Testis (tissue), 3 donors: Measurements from ENCODE around the gene PSMD2. TPM values are rescaled to one million over a fixed set of nuclear protein-coding genes. Genes with fewer than 3 reads are reported as not detected.

Experiments
- DNase-seq: peaks from one replicate; pipeline ENCODE4 v3.0.0-alpha.2; 2019
- H3K27ac ChIP-seq, 2 donors: fragments of 200-600 bp; sonication (generic); one replicate each; pipeline ENCODE4 v1.5.1; 2019
- H3K27me3 ChIP-seq: fragments of 200-600 bp; sonication (generic); one replicate; pipeline ENCODE4 v1.5.1; 2019
- H3K36me3 ChIP-seq: fragments of 200-600 bp; sonication (generic); one replicate; pipeline ENCODE4 v1.5.1; 2017; ENCODE audit warnings: low read depth; ENCODE audit errors: missing control alignments
- H3K4me1 ChIP-seq: fragments of 200-600 bp; sonication (generic); one replicate; pipeline ENCODE4 v1.5.1; 2019
- H3K4me3 ChIP-seq, 2 donors: fragments of 200-600 bp; sonication (generic); one replicate each; pipeline ENCODE4 v1.5.1; 2017 to 2019
- H3K9me3 ChIP-seq: fragments of 200-600 bp; sonication (generic); one replicate; pipeline ENCODE4 v1.5.1; 2017
- CTCF ChIP-seq, 3 experiments: fragments of 450-650 bp in 2 of 3; fragments of 200-600 bp in 1 of 3; sonication (generic) in 1 of 3; IDR thresholded peaks; one replicate each; pipeline ENCODE4 v1.5.1; 2016 to 2019; ENCODE audit warnings: antibody characterized with exemption in 3 of 3, mild to moderate bottlenecking in 2 of 3, moderate library complexity in 1 of 3
- POLR2A ChIP-seq: fragments of 450-650 bp; IDR thresholded peaks from one replicate; pipeline ENCODE4 v1.6.1; 2017; ENCODE audit warnings: antibody characterized with exemption, mild to moderate bottlenecking, moderate library complexity
- WGBS, 2 donors: methylation state at CpG; one replicate each; pipeline ENCODE4 v1.1.5; 2018; 5-methylcytosine and 5-hydroxymethylcytosine counted together
- intact Hi-C: fragments of 100-400 bp; cut with DNase I; formaldehyde crosslinking; loops from one replicate; pipeline ENCODE4 v1.15.1; 2023; ENCODE audit warnings: low total_unique reads
- polyA plus RNA-seq: library from polyadenylated mRNA; stranded (reverse); fragments of 350-450 nt; fragmentation: Illumina TruSeq; extraction: RNeasy Lipid Tissue Mini Kit (QIAGEN cat#74804); gene quantifications from one replicate; pipeline ENCODE4 v1.2.3, GENCODE V29; 2014; ENCODE audit warnings: low read depth, low replicate concordance; ENCODE audit not compliant: insufficient read depth
- total RNA-seq, 2 donors: library from RNA; depleted of rRNA; stranded (reverse); fragments of >200 nt; gene quantifications; one replicate each; pipeline ENCODE4 v1.2.3, GENCODE V29; 2016

Gene PSMD2
- total and polyA plus RNA-seq, 3 donors from 2014 or later: 289 to 379 (median 339) TPM

DNA sequence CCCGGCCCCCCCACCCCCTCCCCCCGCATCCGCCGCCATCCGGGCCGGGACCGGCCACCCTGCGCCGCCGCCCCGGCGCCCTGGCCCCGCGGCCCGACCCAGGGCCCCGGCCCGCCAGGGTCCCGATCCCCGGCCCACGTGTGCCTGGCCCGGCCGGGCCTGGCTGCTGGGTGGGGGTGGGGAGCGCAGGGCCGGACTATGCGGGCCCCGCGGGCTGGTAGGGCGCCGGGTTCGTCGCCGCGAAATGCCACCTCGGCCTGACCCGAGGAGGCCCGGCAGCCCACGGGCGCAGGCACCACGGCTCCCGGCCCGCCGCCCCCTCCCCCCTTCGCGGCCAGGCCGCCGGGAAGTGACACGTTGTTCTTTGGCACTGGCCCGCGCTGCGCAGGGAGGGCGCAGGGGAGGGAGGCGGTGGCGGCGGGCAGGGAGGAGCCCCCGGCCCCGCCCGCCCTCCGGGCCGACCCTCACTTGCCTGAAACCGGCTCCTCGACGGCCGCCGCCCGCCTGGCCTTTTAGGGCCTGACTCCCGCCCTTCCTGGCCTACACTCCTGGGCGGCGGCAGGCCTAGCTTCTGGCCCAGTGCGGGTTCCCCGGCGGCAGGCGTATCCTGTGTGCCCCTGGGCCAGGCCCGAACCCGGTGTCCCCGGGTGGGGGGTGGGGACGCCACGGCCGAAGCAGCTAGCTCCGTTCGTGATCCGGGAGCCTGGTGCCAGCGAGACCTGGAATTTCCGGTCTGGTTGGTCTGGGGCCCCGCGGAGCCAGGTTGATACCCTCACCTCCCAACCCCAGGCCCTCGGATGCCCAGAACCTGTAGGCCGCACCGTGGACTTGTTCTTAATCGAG, 15.9 kb downstream of the PSMD2 start:
- intact Hi-C loops: loop anchor here (10.0 kb wide), 1 partner anchor 50 kb away; the partner anchor contains the start of genes CLCN2 and POLR2H
- WGBS, 2 donors: 0% methylated on average over 66 of the region's 89 CpGs; no CpG with 5 or more reads in 1 of the 2 donors
- Histone ChIP-seq H3K9me3 (no peaks in the 10 kb centered on the region), H3K4me1 (peaks cover 35% of the 10 kb centered on the region), H3K27me3 (no peaks in the 10 kb centered on the region), H3K36me3 (no peaks in the 10 kb centered on the region), H3K4me3 (peak overlapping the region; percentile 82 to 85), H3K27ac (peak overlapping the region; percentile 94 to 98)
- DNase-seq: peak; percentile 81
- TF ChIP-seq POLR2A: no peak
- TF ChIP-seq CTCF (IDR thresholded peaks at IDR 0.05): no peak

DNA sequence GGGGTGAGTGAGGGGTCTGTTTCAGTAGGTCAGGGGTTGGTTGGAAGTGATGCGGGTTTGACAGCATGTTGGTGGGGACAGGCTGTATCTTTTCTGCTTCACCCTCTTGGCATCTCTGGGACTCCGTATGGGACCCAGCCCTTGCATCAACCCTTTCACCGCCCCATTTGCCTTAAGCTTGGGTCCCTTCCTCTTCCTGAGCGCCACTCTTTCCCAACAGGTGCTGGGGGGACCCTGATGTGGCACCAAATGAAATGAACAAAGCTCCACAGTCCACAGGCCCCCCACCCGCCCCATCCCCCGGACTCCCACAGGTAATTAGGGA, 16.5 kb downstream of the PSMD2 start:
- no peaks in the 10 kb centered on the region for H3K36me3 ChIP-seq
- DNase-seq: no peak
- H3K27ac ChIP-seq: peak overlapping the region; percentile 94 to 98
- TF ChIP-seq CTCF (IDR thresholded peaks at IDR 0.05) (no peak), POLR2A (no peak)
- intact Hi-C loops: loop anchor here (10.0 kb wide), 1 partner anchor 49 kb away; the partner anchor contains the start of genes CLCN2 and POLR2H
- no peaks in the 10 kb centered on the region for H3K9me3 ChIP-seq
- H3K4me1 ChIP-seq: peaks cover 41% of the 10 kb centered on the region
- H3K4me3 ChIP-seq: peak overlapping the region; percentile 82 to 85
- WGBS, 2 donors: 2% methylated on average over 6 of the region's 6 CpGs; no CpG with 5 or more reads in 1 of the 2 donors
- no peaks in the 10 kb centered on the region for H3K27me3 ChIP-seq

DNA sequence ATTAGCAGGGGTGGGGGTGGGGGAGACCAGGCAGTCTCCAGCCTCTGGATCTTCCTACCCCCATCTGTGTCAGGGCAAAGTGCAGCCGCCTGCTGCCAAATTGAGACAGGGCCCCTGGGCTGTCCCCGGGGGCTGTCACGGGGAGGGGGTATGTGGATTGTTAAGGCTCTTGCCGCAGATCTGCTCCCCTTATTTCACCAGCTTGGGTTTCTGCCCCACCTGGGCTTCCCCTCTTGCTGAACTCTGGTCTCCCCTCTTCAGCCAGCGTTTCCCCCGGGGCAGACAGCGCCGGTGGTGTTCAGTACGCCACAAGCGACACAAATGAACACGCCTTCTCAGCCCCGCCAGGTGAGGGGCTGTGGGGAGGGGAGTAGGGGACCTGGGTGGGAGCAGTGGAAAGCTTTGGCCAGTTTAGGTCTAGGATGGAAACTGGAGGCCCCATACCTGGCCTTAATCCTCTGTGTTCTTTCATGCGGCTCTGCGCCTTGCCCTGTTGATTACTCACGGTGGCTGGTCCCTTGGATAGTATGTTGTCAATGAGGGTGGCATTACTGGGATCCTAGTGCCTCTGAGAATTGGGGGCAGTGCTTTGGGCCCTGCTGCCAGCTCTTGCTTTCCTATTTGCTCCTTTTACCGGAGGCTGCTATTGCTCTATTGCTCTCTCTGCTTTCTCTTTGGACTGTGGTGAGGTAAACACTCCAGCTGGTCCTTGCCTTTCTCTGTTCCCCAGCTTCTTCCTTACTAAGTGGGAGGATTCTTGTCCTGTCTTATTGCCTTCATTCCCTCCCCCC, 17.0 kb downstream of the PSMD2 start:
- H3K9me3 ChIP-seq: no peaks in the 10 kb centered on the region
- peaks cover 46% of the 10 kb centered on the region for H3K4me1 ChIP-seq
- 8 to 11% methylated on average over 16 of the region's 16 CpGs for WGBS, 2 donors
- no peak for DNase-seq
- peak overlapping the region; percentile 82 to 85 for H3K4me3 ChIP-seq
- TF ChIP-seq POLR2A: no peak
- TF ChIP-seq CTCF (IDR thresholded peaks at IDR 0.05): no peak
- intact Hi-C loops: loop anchor here (10.0 kb wide), 1 partner anchor 49 kb away; the partner anchor contains the start of genes CLCN2 and POLR2H
- H3K27me3 ChIP-seq: no peaks in the 10 kb centered on the region
- peak overlapping the region; percentile 94 to 98 for H3K27ac ChIP-seq
- no peaks in the 10 kb centered on the region for H3K36me3 ChIP-seq

- intact Hi-C loops: loop anchor here (10.0 kb wide), 1 partner anchor 48 kb away; the partner anchor contains the start of genes CLCN2 and POLR2H
- Histone ChIP-seq H3K4me3 (no peak overlapping the region), H3K27me3 (no peaks in the 10 kb centered on the region), H3K36me3 (no peaks in the 10 kb centered on the region), H3K27ac (peak overlapping the region; percentile 94 to 98), H3K9me3 (no peaks in the 10 kb centered on the region), H3K4me1 (peaks cover 51% of the 10 kb centered on the region)
- no peak for DNase-seq
- 74 to 83% methylated on average over 7 of the region's 7 CpGs for WGBS, 2 donors
- no peak for TF ChIP-seq POLR2A
- TF ChIP-seq CTCF (IDR thresholded peaks at IDR 0.05): no peak
Observed at GRCh38 chr3:184316792-184317191, 17.8 kb downstream of the PSMD2 start.
